Kidney glomerular epithelial cell (primary cell): ENCODE data around the gene UHRF1.
"Not testable (repeated sequence)": the region's sequence is repeated elsewhere in the genome, so short reads cannot be mapped to it uniquely, and the experiment has no call there.

Experiments used
- DNase-seq: peaks from one replicate; lab custom pipeline; 2025; lab: John Stamatoyannopoulos, UW

UHRF1 gene

GRCh38 chr19:4909156-4909896 lies at the start of gene UHRF1:
Gene UHRF1 (plus strand): TSS chr19:4909501. CDS start chr19:4910886, 1,385 bp downstream.
- DNase-seq: no peak

GRCh38 chr19:4859697-4860096 lies 49.6 kb upstream of the UHRF1 start:
- no peak for DNase-seq

DNA sequence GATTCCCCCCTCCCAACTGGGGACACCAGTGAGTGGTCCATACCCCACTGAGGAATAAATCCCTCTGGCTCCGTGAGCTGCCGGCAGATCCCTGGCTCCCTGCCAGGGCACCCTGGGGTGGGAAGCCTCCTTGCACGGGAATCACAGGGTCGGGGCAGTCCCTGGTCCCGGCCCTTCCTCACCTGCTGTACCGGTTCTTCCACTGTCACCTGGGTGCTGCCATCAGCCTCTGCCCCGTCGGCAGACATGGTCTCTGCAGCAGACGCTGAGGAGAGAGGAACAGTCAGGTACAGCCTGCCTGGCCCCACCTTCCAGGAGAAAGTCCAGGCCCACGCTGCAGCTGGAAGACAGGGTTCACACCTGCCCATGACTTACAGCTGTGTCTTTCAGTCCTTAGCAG lies 48.2 kb upstream of the UHRF1 start:
- no peak for DNase-seq

DNA sequence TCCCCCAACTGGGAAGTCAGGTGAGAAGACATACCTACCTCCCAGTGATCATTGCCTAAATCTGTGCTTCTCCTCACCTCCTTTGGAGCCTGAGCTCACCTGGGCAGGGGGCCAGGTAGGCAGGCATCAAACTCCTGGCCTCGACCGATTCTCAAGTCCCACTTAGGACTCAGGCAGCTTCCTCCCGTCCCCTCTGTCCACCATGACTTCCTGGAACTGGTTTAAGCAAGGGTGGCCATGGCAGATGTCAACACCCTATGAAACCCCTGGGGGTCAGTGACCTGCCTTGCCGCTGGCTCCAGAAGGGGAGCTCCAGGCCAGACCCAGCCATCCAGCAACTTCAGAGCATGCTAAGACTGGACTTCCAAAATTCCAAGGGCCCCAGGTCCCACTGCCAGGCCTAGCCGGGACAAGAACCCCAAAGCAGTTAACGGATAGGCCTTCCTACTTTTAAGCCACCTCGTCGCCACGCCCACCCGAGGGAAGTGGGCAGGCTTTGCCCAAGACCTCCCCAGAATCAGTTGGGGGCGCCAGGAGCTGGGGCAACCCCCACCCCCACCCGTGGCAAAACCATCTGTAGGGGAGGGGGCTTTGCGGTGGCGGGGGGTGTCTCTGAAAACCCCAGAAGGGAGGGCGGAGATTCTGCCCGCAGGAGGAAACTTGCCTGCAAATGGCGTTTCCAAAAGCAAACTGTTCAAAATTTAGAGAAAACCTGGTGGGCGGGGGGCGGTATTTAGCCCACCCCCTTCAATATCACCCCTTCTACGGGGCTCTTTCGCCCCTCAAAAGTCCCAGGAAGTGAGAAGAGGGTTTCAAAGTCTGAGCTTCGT lies 42.5 kb upstream of the UHRF1 start:
- no peak for DNase-seq

DNA sequence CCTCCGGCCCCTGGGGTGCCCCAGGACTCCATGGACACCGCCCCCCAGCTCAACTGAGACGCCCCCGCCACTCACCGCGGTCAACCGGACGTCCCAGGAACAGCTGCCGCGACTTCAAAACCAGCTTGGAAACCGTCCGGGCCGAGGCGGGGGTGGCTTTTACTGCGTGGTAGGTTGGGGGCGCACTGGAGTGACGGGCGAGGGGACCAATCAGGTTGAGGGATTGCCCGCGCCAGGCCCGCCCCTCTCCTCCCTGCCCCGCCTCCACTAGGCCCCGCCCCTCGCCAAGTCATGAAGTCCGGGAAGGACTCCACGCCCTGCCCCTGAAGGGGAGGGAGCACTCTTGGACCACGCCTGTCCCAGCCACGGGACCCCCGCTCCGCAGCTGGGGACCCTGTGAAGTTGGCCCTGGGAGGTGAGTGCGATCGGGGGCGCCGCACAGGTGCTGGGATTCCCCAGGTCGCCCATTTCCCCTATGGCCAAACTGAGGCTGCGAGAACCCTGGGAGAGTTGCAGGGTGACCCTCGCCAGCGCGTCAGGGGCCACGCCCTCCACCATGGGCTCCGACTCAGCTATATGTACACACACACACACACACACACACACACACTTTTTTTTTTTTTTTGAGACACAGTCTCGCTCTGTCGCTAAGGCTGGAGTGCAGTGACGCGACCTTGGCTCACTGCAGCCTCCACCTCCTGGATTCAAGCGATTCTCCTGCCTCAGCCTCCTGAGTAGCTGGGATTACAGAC lies 41.6 kb upstream of the UHRF1 start, which contains the start of gene PLIN3:
PLIN3 (minus strand) TSS at position 134 of the 752 bp plus-strand sequence. CDS start 6,273 bp downstream, outside the sequence.
- DNase-seq: peak; percentile 91

- DNase-seq: no peak
Observed at GRCh38 chr19:4868286-4868834, 40.9 kb upstream of the UHRF1 start.

DNA sequence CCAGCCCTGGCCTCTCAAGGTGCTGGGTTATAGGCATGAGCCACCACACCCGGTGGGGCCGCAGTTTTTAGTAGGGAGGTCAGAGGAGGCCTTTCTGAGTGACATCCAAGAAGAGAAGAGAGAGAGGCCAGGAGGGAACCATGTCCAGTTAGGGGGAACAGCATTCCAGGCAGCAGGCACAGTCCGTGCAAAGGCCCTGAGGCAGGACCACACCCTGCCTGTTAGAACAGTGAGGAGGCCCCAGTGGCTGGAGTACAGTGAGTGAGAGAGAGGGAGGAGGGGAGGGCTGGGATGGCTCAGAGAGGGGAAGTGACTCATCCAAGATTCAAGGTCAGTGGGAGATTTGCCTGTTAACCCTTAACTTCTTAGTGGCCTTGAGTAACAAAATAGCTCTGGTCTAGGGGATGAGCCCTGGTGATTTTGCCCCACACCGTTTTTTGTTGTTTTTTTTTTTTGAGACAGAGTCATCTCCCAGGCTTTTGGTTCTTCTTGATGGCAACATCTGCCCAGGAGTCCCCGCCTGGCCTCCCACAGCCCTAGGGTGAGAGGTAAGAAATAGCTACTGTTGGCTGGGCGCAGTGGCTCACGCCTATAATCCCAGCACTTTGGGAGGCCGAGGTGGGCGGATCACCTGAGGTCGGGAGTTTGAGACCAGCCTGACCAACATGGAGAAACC lies 39.1 kb upstream of the UHRF1 start:
- DNase-seq: peak; percentile 85

DNA sequence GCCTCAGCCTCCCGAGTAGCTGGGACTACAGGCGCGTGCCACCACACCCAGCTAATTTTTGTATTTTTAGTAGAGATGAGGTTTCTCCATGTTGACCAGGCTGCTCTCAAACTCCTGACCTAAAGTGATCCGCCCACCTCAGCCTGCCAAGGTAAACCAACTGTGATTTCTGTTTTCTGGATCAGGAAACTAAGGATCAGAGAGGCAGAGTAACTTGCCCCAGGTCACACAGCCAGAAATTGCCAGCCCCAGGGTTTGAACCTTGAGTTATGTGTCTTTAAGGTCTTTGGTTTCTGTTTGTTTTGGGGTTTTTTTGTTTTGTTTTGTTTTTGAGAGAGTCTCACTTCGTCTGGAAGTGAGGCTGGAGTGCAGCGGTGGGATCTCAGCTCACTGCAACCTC lies 37.6 kb upstream of the UHRF1 start:
- no peak for DNase-seq

DNA sequence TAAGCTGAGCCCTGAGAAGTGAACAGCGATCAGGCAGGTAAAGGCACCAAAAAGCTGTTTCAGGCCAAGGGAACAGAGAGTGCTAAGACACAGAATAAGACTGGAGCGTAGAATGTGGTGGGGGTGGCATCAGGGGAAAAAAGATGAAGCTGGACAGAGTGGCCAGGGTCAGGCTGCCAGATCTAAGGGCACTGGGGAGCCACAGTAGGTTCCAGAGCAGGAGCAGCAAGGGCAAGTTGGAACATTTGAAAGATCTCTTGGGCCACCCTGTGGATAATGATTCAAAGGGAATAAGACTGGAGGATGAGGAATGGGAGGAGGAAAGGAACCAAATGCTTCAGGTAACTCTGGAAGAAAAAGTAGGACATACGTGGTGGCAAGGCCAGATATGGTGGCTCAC lies 35.4 kb upstream of the UHRF1 start:
- no peak for DNase-seq

DNA sequence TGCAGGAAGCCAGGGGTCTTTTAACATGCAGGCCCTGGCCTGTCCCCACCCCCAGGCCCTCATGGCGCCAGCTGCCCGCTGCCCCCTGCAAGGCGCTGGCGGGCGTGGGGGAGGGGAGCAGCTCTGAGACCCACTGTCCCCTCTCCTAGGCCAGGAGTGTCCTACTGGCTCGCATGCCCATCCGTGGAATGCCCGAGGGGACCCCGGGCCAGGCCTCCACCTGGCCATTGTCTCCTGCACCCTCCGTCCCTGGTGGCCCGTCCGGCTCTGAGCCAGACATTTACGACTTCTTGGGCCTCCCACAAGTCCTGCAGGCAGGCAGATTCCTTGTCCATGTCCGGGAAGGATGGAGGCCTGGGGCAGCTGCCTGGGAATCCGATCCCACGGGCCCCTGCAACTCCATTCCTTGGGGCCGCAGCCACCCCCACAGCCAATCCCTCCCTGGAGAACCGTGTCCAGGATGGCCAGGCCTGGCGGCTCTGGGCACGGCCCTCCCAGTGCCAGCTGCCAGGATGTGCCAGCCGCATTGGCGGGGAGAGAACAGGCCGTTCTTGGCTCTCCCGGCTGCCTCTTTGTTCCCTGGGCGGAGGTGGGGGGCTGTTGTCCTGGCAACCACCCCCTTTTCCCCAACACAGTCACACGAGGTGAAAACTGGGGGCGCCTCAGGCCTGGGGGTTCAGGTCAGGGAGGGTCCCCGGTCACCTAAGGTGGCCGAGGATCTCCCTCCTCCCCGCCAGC lies 31.4 kb upstream of the UHRF1 start:
- no peak for DNase-seq

DNA sequence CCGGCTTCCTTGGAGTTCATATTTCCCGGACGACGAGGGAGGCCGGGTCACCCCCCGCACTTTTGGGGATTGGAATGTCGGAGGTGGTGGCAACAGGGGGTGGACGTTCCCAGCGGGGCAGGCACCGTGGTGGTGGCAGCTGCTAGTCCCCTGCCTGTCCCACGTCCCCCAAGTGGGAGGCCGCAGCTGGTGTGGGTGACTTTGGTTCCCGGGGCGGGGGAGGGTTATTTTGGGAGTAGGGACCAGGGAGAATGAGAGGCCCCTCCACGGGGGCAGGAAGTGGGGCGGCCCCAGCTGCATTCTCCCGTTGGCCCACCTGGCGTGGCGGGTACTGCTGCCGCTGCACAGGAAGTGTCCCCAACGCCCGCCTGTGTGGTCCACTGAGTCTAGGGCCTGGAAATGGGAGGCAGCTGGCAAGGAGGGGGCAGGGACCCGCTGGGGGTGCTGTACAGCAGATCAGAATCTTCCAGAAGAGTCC lies 30.8 kb upstream of the UHRF1 start:
- no peak for DNase-seq

- DNase-seq: no peak
Observed at GRCh38 chr19:4879041-4879440, 30.3 kb upstream of the UHRF1 start.

GRCh38 chr19:4882874-4883273 lies 26.4 kb upstream of the UHRF1 start:
- DNase-seq: not testable (repeated sequence)

- DNase-seq: not testable (repeated sequence)
Observed at GRCh38 chr19:4884993-4885392, 24.3 kb upstream of the UHRF1 start.

DNA sequence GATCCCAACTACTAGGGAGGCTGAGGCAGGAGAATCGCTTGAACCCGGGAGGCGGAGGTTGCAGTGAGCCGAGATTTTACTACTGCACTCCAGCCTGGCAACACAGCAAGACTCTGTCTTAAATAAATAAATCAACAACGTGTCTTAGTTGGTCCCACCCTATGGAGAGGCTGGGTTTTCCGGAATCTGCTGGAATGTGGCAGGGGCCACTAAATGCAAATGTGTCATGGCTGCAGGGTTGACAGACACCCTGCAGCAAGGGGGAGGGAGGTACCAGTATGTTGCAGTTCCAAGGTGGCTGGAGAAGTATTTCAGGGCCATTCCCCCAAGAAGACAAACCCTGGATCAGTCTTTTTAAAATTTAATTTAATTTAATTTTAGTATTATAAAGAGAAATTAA lies 21.5 kb upstream of the UHRF1 start:
- not testable (repeated sequence) for DNase-seq

DNA sequence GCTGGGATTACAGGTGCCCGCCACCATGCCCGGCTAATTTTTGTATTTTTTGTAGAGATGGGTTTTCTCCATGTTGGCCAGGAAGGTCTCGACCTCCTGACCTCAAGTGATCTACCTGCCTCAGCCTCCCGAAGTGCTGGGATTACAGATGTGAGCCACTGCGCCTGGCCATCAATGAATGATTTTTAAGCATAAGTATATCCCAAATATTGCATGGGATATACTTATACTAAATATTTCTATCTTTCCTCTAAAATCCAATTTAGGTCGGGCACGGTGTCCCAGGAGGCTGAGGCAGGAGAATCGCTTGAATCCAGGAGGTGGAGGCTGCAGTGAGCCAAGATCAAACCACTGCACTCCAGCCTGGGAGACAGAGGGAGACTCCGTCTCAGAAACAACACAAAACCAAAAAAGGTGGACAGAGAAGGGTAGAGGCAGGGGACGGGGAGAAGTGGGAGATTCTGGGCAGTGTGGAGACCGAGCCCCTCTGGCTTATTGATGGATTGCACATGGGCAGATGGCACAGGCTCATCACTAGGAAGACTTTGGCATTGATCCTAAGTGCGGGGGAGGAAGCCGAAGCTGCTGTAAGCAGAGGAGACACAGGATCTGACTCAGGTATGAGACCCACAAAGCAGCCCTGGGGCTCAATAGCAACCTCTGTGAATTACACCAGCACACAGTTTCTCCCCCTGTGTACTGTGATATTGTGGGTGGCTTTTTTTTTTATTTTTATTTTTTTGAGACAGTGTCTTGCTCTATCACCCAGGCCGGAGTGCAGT lies 20.1 kb upstream of the UHRF1 start:
- DNase-seq: peak; percentile 31

DNA sequence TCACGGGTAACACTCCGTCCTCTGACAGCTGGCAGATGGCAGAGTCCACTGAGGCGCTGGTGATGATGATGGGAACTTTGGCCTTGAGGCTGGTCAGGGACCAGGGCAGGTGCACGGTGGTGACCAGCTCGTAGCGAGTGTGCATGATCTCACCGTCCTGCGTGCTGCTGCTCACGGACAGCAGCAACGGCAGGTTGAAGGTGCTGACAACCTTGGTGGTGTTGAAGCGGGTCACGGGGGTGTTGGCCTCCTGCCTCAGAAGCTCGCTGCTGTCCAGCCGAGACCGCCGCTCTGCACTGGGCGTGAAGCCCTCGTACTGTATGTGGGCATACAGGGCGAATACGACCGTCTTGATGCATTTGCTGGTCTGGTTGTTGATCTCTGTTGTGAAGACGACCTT lies 18.2 kb upstream of the UHRF1 start:
- no peak for DNase-seq

- DNase-seq: not testable (repeated sequence)
Observed at GRCh38 chr19:4892962-4893361, 16.3 kb upstream of the UHRF1 start.

GRCh38 chr19:4896372-4896771 lies 12.9 kb upstream of the UHRF1 start:
- no peak for DNase-seq

GRCh38 chr19:4897146-4897545 lies 12.2 kb upstream of the UHRF1 start:
- DNase-seq: no peak
